ENCODE results near the gene LDHA.

The LDHA gene

GRCh38 chr11:18394275-18394927 is at the start of gene LDHA:
Gene LDHA, plus strand, starts transcription at chr11:18394563. Its CDS starts 2,280 bp downstream, at chr11:18396843.
- peak; percentile 99 for DNase-seq

- no peak for DNase-seq
Measured at GRCh38 chr11:18347471-18348125, 46.8 kb upstream of the LDHA start.

- no peak for DNase-seq
Measured at GRCh38 chr11:18352581-18352980, 41.8 kb upstream of the LDHA start.

GRCh38 chr11:18358646-18359045 is 35.7 kb upstream of the LDHA start:
- no peak for DNase-seq

GRCh38 chr11:18361154-18361553 is 33.2 kb upstream of the LDHA start:
- DNase-seq = no peak

GRCh38 chr11:18364495-18365073 is 29.8 kb upstream of the LDHA start:
- no peak for DNase-seq

- no peak for DNase-seq
Measured at GRCh38 chr11:18365741-18366140, 28.6 kb upstream of the LDHA start.

- DNase-seq = no peak
Measured at GRCh38 chr11:18366286-18366685, 28.1 kb upstream of the LDHA start.

- no peak for DNase-seq
Measured at GRCh38 chr11:18367431-18367830, 26.9 kb upstream of the LDHA start.

- DNase-seq = no peak
Measured at GRCh38 chr11:18368221-18368620, 26.1 kb upstream of the LDHA start.

- DNase-seq = no peak
Measured at GRCh38 chr11:18369398-18369797, 25.0 kb upstream of the LDHA start.

GRCh38 chr11:18371279-18371678 is 23.1 kb upstream of the LDHA start:
- no peak for DNase-seq

- DNase-seq = no peak
Measured at GRCh38 chr11:18372201-18372600, 22.2 kb upstream of the LDHA start.

- DNase-seq = no peak
Measured at GRCh38 chr11:18374956-18375355, 19.4 kb upstream of the LDHA start.

- no peak for DNase-seq
Measured at GRCh38 chr11:18375941-18376340, 18.4 kb upstream of the LDHA start.

GRCh38 chr11:18379201-18379600 is 15.2 kb upstream of the LDHA start:
- DNase-seq = no peak

- DNase-seq = peak; percentile 58
Measured at GRCh38 chr11:18383388-18384156, 10.8 kb upstream of the LDHA start.

- peak; percentile 67 for DNase-seq
Measured at GRCh38 chr11:18384157-18384641, 10.2 kb upstream of the LDHA start.

GRCh38 chr11:18390088-18390487 is 4.3 kb upstream of the LDHA start:
- no peak for DNase-seq

GRCh38 chr11:18392434-18393321 is 1.7 kb upstream of the LDHA start:
- no peak for DNase-seq

GRCh38 chr11:18393581-18394274 is 635 bp upstream of the LDHA start:
- no peak for DNase-seq

Data from DMS53 (cell line).